Erythroblast (primary cell): Measurements from ENCODE around the gene RPGRIP1L.

Experiments used
- DNase-seq, 2 experiments: peaks; one replicate each; lab custom pipeline; 2025; lab: John Stamatoyannopoulos, UW
- GATA1 ChIP-seq: IDR thresholded peaks from 2 replicates; pipeline ENCODE4 v1.6.1; 2011; ENCODE audit warnings: low read depth, mild to moderate bottlenecking, control low read depth, low read length, moderate library complexity
- POLR2A ChIP-seq: IDR thresholded peaks from 2 replicates; pipeline ENCODE4 v1.6.1; 2011; ENCODE audit warnings: mild to moderate bottlenecking, low read length

Gene RPGRIP1L

GRCh38 chr16:53703590-53704444 is at the start of gene RPGRIP1L, which contains the start of gene FTO:
Gene RPGRIP1L (minus strand): TSS chr16:53703859. CDS start chr16:53700723, 3,136 bp downstream.
Gene FTO (plus strand): TSS chr16:53704156.
- TF ChIP-seq GATA1 = no peak
- peak; percentile 34 for TF ChIP-seq POLR2A
- DNase-seq = peak; percentile 98

- TF ChIP-seq POLR2A = no peak
- TF ChIP-seq GATA1 = no peak
- DNase-seq = no peak
These were observed 49.8 kb upstream of the RPGRIP1L start for GRCh38 chr16:53753431-53753830.

- DNase-seq = no peak
These were observed 48.9 kb upstream of the RPGRIP1L start for GRCh38 chr16:53752560-53752959.

GRCh38 chr16:53745753-53746266 is 42.2 kb upstream of the RPGRIP1L start:
- DNase-seq = peak in 1 of 2 experiments; percentile 2
- TF ChIP-seq GATA1 (no peak), POLR2A (no peak)

More at GRCh38 chr16:53752560-53752959, 48.9 kb upstream of the RPGRIP1L start:
- TF ChIP-seq GATA1 (no peak), POLR2A (no peak)

- DNase-seq = no peak
These were observed 41.4 kb upstream of the RPGRIP1L start for GRCh38 chr16:53745086-53745485.

GRCh38 chr16:53744449-53744848 is 40.8 kb upstream of the RPGRIP1L start:
- no peak for DNase-seq
- TF ChIP-seq POLR2A = no peak
- no peak for TF ChIP-seq GATA1

More at GRCh38 chr16:53745086-53745485, 41.4 kb upstream of the RPGRIP1L start:
- no peak for TF ChIP-seq GATA1
- TF ChIP-seq POLR2A = no peak

- peak; percentile 14 to 31 for DNase-seq
- TF ChIP-seq GATA1 = no peak
- no peak for TF ChIP-seq POLR2A
These were observed 39.5 kb upstream of the RPGRIP1L start for GRCh38 chr16:53743149-53743566.

GRCh38 chr16:53741546-53741945 is 37.9 kb upstream of the RPGRIP1L start:
- no peak for DNase-seq
- TF ChIP-seq GATA1 (no peak), POLR2A (no peak)

GRCh38 chr16:53740933-53741531 is 37.4 kb upstream of the RPGRIP1L start:
- DNase-seq = no peak
- no peak for TF ChIP-seq POLR2A
- TF ChIP-seq GATA1 = no peak

GRCh38 chr16:53740476-53740875 is 36.8 kb upstream of the RPGRIP1L start:
- DNase-seq = no peak
- TF ChIP-seq POLR2A (no peak), GATA1 (no peak)

GRCh38 chr16:53737552-53737951 is 33.9 kb upstream of the RPGRIP1L start:
- no peak for TF ChIP-seq POLR2A
- TF ChIP-seq GATA1 = no peak
- no peak for DNase-seq

- DNase-seq = no peak
- TF ChIP-seq POLR2A = no peak
These were observed 32.6 kb upstream of the RPGRIP1L start for GRCh38 chr16:53736297-53736696.

- DNase-seq = no peak
- TF ChIP-seq GATA1 = no peak
- TF ChIP-seq POLR2A = no peak
These were observed 31.2 kb upstream of the RPGRIP1L start for GRCh38 chr16:53734908-53735307.
